Activated CD8-positive, alpha-beta memory T cell treated with anti-CD3 and anti-CD28 coated beads for 1 hour (primary cell): ENCODE measurements around the gene KCNQ5.

ENCODE experiments used
- DNase-seq, 2 donors: peaks; one replicate each; pipeline ENCODE4 v3.0.0-alpha.2; 2020; ENCODE audit warnings: low read depth in 1 of 2; ENCODE audit errors: extremely low read depth in 1 of 2

Gene KCNQ5

GRCh38 chr6:73042892-73043291 is 421.0 kb downstream of the KCNQ5 start:
- no peak for DNase-seq

GRCh38 chr6:73043446-73043845 is 421.6 kb downstream of the KCNQ5 start:
- no peak for DNase-seq

GRCh38 chr6:73045609-73046008 is 423.7 kb downstream of the KCNQ5 start:
- DNase-seq, result no peak

GRCh38 chr6:73047801-73048200 is 425.9 kb downstream of the KCNQ5 start:
- DNase-seq, result no peak

GRCh38 chr6:73049971-73050594 is 428.2 kb downstream of the KCNQ5 start:
- DNase-seq, result no peak

- DNase-seq, result no peak
Measured at GRCh38 chr6:73050706-73051105, 428.8 kb downstream of the KCNQ5 start.

GRCh38 chr6:73051147-73051546 is 429.3 kb downstream of the KCNQ5 start:
- DNase-seq, result no peak

GRCh38 chr6:73054958-73055357 is 433.1 kb downstream of the KCNQ5 start:
- DNase-seq, result no peak

GRCh38 chr6:73058736-73059135 is 436.9 kb downstream of the KCNQ5 start:
- DNase-seq, result no peak

GRCh38 chr6:73062130-73062529 is 440.3 kb downstream of the KCNQ5 start:
- no peak for DNase-seq

- DNase-seq, result no peak
Measured at GRCh38 chr6:73062837-73063236, 441.0 kb downstream of the KCNQ5 start.

- no peak for DNase-seq
Measured at GRCh38 chr6:73064266-73064665, 442.4 kb downstream of the KCNQ5 start.

- DNase-seq, result no peak
Measured at GRCh38 chr6:73073238-73073637, 451.4 kb downstream of the KCNQ5 start.

GRCh38 chr6:73074175-73074574 is 452.3 kb downstream of the KCNQ5 start:
- DNase-seq, result no peak

- DNase-seq, result no peak
Measured at GRCh38 chr6:73076211-73076954, 454.5 kb downstream of the KCNQ5 start.

- DNase-seq, result no peak
Measured at GRCh38 chr6:73078333-73078862, 456.5 kb downstream of the KCNQ5 start.

GRCh38 chr6:73078908-73079610 is 457.2 kb downstream of the KCNQ5 start:
- DNase-seq, result no peak

- no peak for DNase-seq
Measured at GRCh38 chr6:73079611-73079955, 457.7 kb downstream of the KCNQ5 start.

GRCh38 chr6:73079978-73080377 is 458.1 kb downstream of the KCNQ5 start:
- DNase-seq, result no peak

GRCh38 chr6:73081955-73082354 is 460.1 kb downstream of the KCNQ5 start:
- no peak for DNase-seq

GRCh38 chr6:73083886-73084285 is 462.0 kb downstream of the KCNQ5 start:
- no peak for DNase-seq

GRCh38 chr6:73085443-73085871 is 463.6 kb downstream of the KCNQ5 start:
- no peak for DNase-seq
